Spleen (tissue), 7 donors: Measurements from ENCODE around the gene EDDM3A.

Experiments
- POLR2AphosphoS5 ChIP-seq, 3 donors: sonication (generic); formaldehyde crosslinking; IDR thresholded peaks; one replicate each; pipeline ENCODE4 v1.5.1; 2017; ENCODE audit warnings: antibody characterized with exemption in 3 of 3
- TF ChIP-seq, protein P1 (sequence below), 11 experiments: fragments of 200-600 bp in 7 of 11; fragments of 450-650 bp in 4 of 11; sonication (generic) in 4 of 11; IDR thresholded peaks in 8 of 11; conservative IDR thresholded peaks in 3 of 11; 1 replicate in 7 of 11; 2 replicates in 4 of 11; pipeline versions ENCODE4 v1.4.0 to v1.8.0; 2016 to 2021; ENCODE audit warnings: antibody characterized with exemption in 11 of 11, inconsistent platforms in 4 of 11, mild to moderate bottlenecking in 1 of 11
- donor health status: DM: no; HTN: no; CAD: no; lungs with moderate emphysema.
- donor health status: DM: no; HTN: no; CAD: no.
- donor health status: DM: no; HTN: no; CAD: no.

DNA sequence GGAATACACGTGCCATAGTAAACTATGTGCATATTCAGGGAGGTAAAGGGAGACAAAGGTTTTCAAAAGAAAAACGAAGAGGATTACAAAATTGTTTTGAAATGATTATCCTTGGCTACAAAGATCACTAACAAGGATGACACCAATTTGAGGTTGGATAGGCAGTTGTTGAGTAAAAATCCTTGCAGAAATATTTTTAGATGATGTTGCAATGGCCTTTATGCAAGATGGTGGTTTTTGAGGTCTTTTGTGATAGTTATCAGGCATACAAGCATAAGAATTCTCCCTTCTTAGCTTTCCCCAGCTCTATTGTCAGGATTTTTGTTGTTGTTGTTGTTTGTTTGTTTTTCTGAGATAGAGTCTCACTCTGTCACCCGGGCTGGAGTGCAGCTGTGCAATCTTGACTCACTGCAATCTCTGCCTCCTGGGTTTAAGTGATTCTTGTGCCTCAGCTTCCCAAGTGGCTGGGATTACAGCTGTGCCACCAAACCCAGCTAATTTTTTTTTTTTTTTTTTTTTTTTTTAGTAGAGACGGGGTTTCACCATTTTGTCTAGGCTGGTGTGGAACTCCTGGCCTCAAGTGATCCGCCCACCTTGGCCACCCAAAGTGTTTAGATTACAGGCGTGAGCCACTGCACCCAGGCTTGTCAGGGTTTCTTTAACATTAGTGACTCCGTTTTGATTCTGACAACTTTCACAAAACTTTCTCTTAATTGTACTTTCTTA lies 49.1 kb downstream of the EDDM3A start:
- TF ChIP-seq, protein P1, sequence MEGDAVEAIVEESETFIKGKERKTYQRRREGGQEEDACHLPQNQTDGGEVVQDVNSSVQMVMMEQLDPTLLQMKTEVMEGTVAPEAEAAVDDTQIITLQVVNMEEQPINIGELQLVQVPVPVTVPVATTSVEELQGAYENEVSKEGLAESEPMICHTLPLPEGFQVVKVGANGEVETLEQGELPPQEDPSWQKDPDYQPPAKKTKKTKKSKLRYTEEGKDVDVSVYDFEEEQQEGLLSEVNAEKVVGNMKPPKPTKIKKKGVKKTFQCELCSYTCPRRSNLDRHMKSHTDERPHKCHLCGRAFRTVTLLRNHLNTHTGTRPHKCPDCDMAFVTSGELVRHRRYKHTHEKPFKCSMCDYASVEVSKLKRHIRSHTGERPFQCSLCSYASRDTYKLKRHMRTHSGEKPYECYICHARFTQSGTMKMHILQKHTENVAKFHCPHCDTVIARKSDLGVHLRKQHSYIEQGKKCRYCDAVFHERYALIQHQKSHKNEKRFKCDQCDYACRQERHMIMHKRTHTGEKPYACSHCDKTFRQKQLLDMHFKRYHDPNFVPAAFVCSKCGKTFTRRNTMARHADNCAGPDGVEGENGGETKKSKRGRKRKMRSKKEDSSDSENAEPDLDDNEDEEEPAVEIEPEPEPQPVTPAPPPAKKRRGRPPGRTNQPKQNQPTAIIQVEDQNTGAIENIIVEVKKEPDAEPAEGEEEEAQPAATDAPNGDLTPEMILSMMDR (IDR thresholded peaks at IDR 0.05 in 8 of 11, conservative IDR thresholded peaks at IDR 0.05 in 3 of 11) = no peak
- no peak for TF ChIP-seq POLR2AphosphoS5 (IDR thresholded peaks at IDR 0.05)
